Measurements from ENCODE around the gene STPG1. TPM values are rescaled to one million over a fixed set of nuclear protein-coding genes. Genes with fewer than 3 reads are reported as not detected.

The STPG1 gene
- total RNA-seq, 3 donors from 2014 or later: 15.9 to 25.4 (median 17.9) TPM

DNA sequence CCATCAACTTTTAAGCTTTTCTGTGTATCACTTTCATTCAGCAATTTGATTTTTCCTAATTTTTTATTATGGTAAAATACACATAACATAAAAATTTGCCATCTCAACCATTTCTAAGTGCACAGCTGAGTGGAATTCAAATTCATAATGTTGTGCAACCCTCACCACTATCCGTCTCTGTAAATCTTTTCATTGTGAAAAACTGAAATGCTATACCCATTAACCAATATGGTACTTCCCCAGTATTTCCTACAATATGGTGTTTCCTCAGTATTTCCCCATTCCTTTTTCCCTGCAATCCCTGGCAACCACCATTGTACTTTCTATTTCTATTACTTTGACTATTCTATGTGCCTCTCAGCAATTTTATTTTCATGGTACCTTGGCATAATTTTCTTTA, 6.8 kb downstream of the STPG1 start:
- Histone ChIP-seq H3K4me3 (no peak overlapping the region), H3K9me3 (no peaks in the 10 kb centered on the region), H3K4me1 (ENCODE audit: low read depth) (peaks cover 4% of the 10 kb centered on the region), H3K36me3 (ENCODE audit: low read depth) (no peaks in the 10 kb centered on the region)
- no peak for DNase-seq
- ATAC-seq: no peak
- intact Hi-C loops (cut with DNase I, micrococcal nuclease): no loop called here
- TF ChIP-seq, protein P1, sequence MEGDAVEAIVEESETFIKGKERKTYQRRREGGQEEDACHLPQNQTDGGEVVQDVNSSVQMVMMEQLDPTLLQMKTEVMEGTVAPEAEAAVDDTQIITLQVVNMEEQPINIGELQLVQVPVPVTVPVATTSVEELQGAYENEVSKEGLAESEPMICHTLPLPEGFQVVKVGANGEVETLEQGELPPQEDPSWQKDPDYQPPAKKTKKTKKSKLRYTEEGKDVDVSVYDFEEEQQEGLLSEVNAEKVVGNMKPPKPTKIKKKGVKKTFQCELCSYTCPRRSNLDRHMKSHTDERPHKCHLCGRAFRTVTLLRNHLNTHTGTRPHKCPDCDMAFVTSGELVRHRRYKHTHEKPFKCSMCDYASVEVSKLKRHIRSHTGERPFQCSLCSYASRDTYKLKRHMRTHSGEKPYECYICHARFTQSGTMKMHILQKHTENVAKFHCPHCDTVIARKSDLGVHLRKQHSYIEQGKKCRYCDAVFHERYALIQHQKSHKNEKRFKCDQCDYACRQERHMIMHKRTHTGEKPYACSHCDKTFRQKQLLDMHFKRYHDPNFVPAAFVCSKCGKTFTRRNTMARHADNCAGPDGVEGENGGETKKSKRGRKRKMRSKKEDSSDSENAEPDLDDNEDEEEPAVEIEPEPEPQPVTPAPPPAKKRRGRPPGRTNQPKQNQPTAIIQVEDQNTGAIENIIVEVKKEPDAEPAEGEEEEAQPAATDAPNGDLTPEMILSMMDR (IDR thresholded peaks at IDR 0.05): no peak

DNA sequence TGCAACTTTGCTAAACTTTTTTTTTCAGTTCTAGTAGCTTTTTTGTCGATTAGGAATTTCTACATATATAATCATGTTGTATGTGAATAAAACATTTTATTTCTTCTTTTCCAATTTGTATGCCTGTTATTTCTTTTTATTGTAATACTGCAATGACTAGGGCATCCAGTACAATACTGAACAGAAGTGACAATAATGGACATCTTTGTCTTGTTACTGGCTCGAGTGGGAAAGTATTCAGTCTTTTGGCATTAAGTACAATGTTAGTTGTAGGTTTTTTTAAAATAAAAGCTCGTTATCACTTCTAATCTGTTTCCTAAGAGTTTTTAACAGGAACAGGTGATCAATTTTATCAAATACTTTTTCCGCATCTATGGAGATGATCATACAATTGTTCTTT, 9.8 kb downstream of the STPG1 start:
- intact Hi-C loops (cut with DNase I, micrococcal nuclease): no loop called here
- H3K36me3 ChIP-seq (ENCODE audit: low read depth): no peaks in the 10 kb centered on the region
- DNase-seq (no peak), ATAC-seq (no peak)
- no peaks in the 10 kb centered on the region for H3K9me3 ChIP-seq
- TF ChIP-seq, protein P1 (IDR thresholded peaks at IDR 0.05): no peak
- no peak overlapping the region for H3K4me3 ChIP-seq
- no peaks in the 10 kb centered on the region for H3K4me1 ChIP-seq (ENCODE audit: low read depth)

DNA sequence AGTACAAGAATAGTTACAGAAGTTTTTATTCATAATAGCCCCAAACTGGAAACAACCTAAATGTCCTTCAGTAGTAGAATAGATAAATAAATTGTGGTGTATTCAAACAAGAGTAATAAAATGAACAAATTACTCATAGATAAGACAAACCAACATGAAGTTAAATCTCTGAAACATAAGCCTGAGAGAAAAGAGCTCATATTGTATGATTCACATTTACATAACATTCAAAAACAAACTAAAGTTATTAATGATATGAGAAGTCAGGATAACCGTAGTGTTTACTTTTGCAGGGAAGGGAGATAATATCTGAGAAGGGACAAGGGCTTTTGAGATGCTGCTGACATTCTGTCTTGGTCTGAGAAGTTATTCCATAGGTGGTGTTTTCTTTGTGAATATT, 13.5 kb downstream of the STPG1 start:
- TF ChIP-seq, protein P1 (IDR thresholded peaks at IDR 0.05): no peak
- no peaks in the 10 kb centered on the region for H3K9me3 ChIP-seq
- ATAC-seq (no peak), DNase-seq (no peak)
- intact Hi-C loops (cut with DNase I, micrococcal nuclease): no loop called here
- H3K36me3 ChIP-seq (ENCODE audit: low read depth): no peaks in the 10 kb centered on the region
- no peaks in the 10 kb centered on the region for H3K4me1 ChIP-seq (ENCODE audit: low read depth)
- no peak overlapping the region for H3K4me3 ChIP-seq

DNA sequence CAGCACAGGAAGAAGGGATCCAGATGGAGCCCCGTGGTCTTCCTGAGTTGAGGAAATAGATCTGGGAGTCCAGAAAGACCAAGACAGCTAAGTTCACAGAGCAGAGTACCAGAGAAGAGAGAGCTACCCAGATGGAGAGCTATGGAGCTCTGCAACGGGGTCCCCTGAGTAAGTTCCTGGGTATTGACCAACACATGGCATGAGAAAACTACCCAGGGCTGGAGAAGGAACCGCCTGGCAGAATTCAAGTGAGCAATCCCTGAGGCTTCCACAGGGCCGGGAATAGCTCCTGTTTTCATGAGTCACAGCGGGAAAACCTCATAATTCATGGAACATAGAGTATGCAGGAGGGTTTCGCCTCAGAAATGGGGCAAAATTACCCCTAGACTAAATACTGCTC, 19.7 kb downstream of the STPG1 start:
- TF ChIP-seq, protein P1 (IDR thresholded peaks at IDR 0.05): no peak
- intact Hi-C loops (cut with DNase I, micrococcal nuclease): loop anchor here in 1 of 2 donors (5.0 kb wide), 1 partner anchor 192 kb away; no protein-coding TSS in a partner anchor
- Histone ChIP-seq H3K9me3 (no peaks in the 10 kb centered on the region), H3K4me3 (no peak overlapping the region), H3K36me3 (ENCODE audit: low read depth) (no peaks in the 10 kb centered on the region), H3K4me1 (ENCODE audit: low read depth) (peaks cover 14% of the 10 kb centered on the region)
- DNase-seq: no peak
- no peak for ATAC-seq

DNA sequence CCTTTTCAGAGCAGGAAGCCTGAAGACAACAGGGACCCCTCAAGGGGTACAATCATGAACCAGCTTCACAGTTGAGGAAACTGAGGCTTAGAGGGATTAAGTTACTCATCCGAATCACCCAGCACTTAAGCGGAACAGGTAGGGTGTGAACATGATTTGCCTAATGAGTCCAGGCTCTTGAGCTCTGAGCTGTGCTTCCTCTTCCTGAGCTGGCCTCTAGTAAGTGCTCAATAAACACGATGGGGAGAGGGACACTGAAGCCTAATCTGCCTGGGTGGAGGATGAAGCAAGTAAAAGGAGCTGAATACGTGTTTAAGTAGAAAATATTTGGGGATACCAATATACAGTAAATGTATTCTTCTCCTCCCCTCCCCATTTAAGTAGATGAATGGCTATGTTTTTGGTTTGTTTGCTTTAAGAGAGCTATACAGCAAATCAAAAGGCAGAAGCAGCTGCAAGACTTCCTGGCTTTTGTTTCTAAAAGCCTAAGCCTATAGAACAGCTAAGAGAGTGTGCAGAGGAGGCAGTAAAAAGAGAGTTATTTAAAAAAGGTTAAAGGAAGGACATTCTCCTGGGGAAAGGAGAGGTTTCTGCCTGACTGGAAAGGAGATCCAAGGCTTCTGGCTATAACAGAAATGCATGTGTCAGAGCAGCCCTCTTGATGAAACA, 20.5 kb downstream of the STPG1 start:
- intact Hi-C loops (cut with DNase I, micrococcal nuclease): loop anchor here in 1 of 2 donors (5.0 kb wide), 1 partner anchor 191 kb away; no protein-coding TSS in a partner anchor

More for the DNA sequence above, 20.5 kb downstream of the STPG1 start:
- no peaks in the 10 kb centered on the region for H3K9me3 ChIP-seq
- DNase-seq: no peak
- no peak overlapping the region for H3K4me3 ChIP-seq
- peak; percentile 45 for ATAC-seq
- peaks cover 14% of the 10 kb centered on the region for H3K4me1 ChIP-seq (ENCODE audit: low read depth)
- H3K36me3 ChIP-seq (ENCODE audit: low read depth): no peaks in the 10 kb centered on the region
- TF ChIP-seq, protein P1 (IDR thresholded peaks at IDR 0.05): no peak

Measured in mucosa of descending colon (tissue), 3 donors.